Measurements from ENCODE around the gene RPS4Y2.

GRCh38 chrY:20746919-20747318, 9.0 kb upstream of the RPS4Y2 start:
- TF ChIP-seq CTCF (conservative IDR thresholded peaks at IDR 0.05; ENCODE audit: low read depth, low read length) (no peak), EZH2phosphoT487 (IDR thresholded peaks at IDR 0.05; ENCODE audit: borderline replicate concordance, low read length) (no peak), EZH2 (IDR thresholded peaks at IDR 0.05; ENCODE audit: low read length, unreplicated experiment) (no peak)

All from PC-3 (cell line).